Stimulated activated CD4-positive, alpha-beta T cell treated with anti-CD3 and anti-CD28 coated beads, Interleukin-4, amount 100 ng/mL, for 4 hours (primary cell): Measurements from ENCODE around the gene PANX2.

Experiments
- DNase-seq, 2 experiments: peaks; one replicate each; pipeline ENCODE4 v3.0.0-alpha.2; 2020

PANX2 gene

DNA sequence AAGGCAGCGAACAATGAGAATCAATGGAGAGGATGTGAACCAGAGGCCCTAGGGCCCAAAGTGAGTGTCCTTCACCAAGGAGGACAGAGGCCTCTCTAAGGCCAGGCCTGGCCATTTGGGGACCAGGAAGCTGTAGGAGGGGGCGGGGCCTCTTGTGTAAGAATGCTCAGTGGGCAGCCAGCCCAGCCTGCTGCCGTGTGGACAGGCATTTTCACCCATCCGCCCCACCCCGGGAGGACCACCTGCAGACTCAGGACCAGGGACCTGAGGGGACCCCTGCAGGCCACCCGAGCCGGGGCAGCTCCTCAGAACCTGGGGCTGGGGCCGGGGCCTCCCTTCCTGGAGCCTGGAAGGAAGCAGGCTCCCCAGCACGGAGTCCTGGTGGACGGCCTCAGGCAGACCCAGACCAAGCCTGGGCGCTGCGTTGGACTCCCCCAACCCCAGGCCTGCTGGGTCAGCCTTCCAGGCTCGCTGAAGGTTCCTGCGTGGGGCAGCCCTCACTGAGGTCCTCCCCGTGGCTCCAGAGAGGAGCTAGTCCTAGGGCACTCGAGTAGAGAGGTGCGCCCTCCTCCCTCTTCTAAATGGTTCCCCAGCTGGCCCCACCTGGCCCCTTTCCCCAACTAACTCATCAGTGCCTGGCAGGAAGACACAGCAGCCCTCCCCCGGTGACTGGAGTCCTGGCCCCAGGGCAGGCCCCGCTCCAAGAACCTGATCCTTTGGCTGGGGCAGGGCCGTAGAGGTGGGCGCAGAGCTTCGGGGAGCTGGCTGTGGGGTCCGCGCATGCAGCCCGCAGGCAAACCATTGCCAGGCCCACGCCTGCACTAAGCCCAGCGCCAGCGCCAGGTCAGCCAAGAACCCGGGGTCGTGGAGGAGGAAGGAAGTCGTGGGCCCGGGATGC lies 13.7 kb downstream of the PANX2 start:
- DNase-seq: no peak

DNA sequence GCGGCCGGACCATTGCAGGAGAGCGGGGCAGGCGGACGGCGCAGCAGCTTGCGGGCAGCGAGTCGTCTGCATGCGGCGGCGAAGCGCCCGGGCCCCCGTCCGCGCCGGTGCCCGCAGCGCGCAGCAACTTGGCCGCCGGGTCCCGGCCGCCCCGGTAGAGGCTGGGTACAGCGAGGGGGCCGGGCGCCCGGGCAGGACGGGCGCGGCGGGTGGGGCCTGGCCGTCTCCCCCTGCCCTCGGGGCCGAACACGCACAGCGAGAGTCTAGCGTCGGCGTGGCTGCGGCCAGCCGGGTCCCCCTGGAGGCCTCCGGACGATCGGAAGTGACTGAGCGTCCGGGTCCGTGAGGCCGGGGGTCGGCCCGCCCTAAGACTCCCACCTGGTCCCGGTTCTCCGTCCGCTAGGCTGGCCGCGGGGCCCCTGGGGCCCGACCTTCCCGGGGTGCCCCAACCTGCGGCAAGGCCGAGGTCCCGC lies 14.4 kb downstream of the PANX2 start:
- no peak for DNase-seq

DNA sequence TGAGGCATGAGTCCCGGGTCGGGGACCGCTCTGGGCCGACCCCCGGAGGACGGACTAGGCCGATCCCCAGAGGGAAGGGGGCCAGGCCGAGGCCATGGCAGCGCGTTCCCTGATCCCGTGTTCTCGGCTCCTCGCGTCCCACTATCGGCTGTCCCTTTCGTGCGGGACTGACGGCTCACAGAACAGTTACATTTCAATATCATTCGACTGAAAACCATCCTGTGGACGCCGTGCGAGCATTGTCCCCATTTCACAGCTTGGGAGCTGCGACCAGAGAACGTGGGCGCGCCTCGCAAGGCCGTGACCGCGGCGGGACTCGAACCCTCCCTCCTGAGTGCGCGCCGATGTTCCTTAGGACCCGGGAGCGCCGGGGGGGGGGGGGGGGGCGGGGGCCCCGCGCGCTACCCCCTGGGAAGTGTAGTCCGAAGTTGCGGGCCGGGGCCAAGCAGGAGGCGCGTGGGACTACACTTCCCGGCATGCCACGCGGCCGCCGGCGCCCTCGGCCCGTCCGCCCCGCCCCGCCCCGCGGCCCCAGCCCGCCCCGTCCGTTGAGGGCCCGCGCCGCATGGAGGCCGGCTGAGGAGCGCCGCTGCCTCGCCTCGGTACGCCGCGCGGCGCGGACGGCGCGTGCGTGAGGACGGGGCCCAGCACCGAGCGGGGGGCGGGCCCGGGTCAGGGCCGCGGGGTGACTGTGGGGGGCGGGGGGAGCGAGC lies 15.0 kb downstream of the PANX2 start, which contains the start of gene TRABD:
Gene TRABD (plus strand): TSS at position 539 of the 713 bp plus-strand sequence. CDS start 7,148 bp downstream, outside the sequence.
- peak; percentile 87 to 92 for DNase-seq

DNA sequence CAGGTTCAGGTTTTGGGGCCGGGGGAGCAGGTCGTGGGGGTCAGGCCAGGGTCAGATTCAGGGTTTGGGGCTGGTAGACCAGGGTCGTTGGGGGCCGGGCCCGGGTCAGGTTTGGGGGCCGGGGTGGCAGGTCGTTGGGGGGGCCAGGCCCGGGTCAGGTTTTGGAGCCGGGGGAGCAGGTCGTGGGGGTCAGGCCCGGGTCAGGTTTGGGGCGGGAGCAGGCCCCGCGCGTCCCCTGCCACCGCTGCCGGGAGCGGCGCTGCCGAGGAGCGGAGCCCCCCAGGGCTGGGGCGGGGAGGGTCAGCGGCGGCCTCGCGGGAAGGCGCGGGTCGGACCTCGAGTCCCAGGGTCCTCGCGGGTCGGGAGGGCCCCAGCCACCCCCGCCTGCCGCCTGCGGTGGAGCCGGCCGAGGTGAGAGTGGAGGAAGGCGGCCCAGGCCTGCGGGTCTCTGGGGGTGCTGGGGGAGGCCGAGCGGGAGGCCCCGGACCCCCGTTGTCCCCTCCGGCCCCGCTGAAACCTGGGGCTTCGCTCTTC lies 15.7 kb downstream of the PANX2 start:
- no peak for DNase-seq

DNA sequence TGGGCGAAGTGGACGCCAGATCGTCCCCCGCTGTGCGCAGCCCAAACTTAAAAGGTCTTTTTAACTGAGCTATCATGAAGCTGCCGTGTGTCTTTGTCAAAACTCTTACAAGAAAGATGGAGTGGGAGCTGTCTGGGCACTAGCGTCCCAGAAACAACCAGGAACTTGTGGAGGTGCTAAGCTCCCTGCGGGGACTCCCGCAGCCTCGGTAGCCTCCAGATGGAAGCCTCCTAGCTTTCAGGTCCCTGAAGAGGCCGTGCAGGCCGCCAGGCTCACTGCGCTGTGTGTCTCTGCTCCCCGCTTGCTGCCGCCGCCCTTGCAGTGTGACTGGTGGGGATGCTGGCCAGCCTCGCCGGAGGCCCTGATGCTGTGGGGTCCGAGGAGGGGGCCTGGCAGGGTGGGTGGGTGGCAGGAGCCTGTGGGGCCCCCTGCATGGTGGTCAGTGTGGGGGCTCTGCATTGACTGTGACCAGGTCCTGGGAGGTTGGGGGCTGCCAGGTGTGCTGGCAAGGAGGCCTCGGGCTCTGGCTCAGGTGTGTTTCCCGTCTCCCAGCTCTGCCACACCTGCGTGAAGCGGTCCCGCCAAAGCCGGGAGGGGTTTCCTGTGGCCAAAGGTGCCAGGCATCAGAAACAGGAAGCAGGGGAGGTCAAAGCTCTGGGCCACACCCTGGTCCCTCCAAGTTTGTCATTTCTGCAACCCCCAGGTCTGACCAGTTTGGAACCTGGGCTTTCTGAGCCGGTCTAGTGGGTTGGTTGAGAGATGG lies 16.4 kb downstream of the PANX2 start:
- no peak for DNase-seq

DNA sequence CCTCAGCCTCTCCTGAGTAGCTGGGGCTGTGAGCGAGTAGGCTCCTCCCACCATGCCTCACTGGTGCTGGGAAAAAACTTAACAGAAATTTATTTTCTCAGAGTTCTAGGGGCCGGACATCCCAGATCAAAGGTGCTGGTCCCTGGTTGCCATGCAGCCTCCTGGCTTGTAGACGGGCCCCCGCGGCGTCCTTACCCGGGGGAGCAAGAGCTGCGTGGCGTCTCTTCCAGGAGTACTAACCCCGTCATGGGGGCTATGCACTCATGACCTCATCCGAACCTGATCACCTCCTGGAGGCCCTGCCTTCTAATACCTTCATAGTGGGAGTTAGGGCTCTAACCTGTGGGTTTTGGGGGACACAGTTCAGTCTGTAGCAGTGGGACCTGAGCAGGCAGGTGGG lies 17.8 kb downstream of the PANX2 start:
- no peak for DNase-seq

DNA sequence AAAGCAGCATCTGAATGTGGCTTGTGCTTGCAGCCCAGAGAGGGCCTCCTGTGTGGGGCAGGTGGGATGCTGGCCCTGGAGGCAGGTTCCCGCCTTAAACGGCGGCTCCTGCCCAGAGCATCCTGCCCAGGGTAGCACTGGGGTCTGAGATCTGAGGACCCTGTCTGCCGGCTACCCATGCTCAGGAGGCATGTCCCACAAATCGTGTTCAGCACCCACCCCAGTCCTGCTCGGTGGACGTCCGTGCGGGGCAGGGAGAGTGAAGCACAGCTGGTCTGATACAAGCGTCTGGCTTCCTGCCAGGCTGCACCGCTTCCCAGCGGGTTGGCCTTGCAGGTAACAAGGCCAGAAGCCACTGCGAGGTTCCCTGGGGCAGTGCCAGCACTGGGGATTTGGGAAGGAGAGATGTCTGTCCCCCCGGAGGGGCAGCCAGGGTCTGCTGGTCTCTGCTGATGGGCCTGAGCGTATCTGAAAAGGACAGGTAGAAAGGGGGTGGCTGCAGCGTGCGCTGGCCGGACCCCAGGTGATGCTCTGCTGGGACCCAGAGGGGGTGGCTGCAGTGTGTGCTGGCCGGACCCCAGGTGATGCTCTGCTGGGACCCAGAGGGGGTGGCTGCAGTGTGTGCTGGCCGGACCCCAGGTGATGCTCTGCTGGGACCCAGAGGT lies 18.8 kb downstream of the PANX2 start:
- DNase-seq: no peak

DNA sequence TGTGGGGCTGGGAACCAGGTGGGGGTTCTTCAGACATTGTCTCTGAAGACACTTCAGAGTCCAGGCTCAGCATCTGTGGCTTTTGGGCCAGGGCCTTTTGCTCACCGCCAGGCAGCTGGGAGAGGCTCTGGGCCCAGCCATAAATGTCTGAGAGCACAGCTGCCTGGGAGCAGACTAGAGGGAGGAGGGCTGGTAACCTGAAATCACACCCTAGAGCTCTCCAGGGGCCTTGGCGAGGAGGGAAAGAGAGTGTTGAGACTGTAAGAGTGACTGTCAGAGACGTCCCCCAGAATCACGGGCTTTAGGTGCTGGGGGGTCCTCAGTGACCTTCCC lies 19.3 kb downstream of the PANX2 start:
- no peak for DNase-seq

DNA sequence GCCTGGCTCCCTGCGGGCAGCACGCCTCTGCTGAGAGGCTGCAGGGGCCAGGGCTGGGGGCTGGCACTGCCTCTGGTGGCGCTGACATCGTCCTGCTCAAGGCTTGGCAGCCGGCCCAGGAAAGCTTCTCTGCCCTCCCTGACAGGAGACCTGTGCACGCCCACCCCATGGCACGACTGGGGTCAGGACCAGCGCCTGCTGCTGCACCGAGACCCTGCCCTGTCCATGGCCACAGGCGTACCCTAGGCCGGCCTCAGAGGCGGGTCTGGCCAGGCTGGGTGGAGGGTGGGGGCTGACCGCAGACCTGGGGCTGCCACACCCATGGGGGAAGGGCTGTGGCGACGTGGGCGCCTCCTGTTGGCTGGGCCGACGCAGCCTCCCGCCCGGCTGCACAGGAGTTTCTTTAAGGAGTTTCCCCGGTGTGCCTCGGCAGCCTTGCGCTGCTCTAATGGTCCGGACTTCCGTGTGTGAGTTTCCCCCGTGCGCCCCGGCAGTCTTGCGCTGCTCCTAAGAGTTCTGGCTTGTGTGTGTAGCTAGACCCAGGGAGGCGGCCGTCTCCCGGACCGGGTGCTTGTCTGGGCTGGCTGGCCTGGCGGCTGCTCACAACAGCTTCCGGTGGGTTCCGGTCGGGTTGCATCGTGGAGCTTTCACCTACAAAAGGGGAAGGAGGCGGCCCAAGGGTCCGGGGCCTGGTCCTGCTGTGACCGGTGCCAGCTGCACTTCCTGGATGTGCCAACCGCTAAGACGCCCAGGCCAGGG lies 19.8 kb downstream of the PANX2 start:
- DNase-seq: peak; percentile 69 to 72

DNA sequence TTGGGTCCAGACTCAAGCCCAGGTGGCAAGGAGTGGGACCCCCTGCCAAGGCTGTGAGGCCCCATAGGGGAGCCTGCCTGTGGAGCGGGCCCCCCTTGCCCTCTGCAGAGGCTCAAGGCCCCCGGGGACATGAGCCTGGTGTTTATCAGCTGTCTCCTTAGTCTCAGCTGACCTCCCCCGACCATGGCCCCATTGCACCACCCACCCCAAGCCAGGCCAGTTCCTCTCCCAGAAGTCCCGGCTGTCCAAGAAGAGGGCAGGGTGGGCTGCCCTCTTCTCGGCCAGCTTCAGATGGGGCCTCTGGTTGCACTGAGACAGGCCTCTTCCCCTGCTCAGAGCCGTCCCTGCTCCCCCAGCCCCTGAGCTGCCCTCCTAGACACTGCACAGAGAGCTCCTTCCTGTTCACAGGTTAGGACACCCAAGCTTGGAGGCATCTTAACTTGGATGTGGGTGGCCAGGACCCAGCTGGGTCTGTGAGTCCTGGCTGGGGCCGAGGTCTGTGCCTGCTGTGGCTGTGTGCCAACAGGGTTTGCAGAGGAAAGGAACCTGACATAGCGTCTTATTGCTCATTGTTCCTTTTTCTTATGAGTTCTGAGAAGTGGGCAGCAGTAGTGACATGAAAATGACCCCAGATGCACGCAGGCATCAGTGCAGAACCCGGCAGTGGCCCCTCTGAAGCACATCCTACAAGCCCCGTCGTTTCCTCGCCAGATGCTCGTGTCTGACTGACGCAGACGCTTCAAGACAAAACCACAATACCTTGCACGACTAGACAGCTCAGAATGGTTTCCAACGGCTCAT lies 20.6 kb downstream of the PANX2 start:
- DNase-seq: peak; percentile 52 to 74

DNA sequence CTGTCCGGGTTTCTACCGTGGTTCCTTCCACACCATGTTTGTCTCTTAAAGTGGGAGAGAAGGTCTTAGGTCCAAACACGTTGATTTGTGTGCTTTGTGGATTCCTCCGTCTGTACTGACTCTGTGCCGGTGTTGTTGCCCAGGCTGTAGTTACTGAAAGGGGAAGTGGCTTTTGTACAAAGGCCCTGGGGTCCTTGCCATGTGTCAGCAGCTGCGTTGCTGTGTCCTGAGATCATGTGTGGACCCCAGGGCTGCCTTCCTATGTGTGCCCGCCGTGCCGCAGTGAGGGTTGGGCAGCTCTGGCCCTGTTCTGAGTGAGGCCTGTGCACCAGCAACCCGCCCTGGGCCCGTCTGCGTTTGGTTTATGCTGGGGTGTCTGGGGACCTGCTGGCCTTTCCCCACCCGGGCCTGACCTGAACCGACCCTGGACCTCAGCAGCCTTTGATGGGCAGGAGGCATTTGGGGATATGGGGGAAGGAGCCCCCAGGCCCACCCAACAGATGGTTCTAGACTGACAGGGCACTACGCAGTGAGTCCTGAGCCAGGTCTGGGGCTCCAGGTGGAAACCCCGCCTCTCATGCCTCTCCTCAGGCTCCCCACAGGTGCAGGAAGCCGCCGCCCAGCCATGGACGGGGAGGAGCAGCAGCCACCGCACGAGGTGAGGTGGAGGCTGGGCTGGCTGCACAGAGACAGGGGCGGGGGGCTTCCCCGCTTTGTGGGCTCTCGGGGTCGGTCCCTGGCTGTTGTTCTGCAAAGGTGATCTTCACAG lies 22.1 kb downstream of the PANX2 start:
- DNase-seq: peak in 1 of 2 experiments; percentile 40

DNA sequence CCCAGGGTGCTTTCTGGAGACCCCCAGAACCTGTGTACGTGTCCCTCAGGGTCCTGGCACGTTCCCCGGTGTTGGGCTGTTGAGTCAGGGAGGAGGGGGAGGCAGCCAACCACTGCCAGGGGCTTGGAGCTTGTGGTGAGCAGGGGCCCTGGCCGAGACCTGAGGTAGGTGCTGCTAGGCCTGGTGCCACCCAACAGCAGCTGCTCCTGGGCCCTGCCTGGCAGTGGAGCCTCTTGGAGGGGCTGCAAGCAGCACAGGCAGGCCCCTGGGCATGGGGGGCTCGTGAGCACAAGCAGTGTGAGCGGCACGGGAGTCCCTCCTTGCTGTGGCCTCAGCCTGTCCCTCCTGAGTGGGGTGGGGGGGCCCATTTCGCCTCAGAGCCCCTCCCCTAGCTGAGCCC lies 23.1 kb downstream of the PANX2 start:
- no peak for DNase-seq

DNA sequence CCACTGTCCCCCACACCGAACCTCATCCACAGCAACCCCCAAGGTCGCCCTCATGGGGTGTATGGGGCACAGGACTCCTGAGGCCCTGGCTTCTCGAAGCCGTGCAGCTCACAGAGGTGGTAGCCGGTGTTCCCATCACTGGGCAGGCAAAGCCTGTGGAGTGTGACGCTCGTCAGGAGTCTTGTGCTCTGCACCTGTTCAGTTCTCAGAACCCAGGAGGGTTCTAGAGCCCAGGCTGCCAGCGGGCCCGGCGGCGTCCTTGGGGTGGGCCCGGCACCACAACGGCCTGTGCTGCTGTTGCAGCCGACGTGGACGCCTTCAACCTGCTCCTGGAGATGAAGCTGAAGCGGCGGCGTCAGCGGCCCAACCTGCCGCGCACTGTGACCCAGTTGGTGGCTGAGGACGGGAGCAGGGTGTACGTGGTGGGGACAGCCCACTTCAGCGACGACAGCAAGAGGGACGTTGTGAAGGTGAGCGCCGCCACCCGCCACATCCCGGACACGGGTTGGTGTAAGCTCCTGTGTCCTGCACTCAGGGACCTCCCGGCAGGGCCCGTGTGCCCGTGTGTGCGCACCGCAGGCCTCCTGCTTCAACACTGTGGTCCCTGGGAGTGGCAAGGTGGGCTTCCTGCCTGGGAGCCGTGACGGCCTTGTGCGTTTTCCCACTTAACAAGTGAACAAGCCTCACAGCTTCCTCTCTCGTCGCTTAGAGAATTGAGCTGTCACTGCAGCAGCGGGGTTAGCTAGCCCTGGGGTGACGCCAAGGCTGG lies 23.7 kb downstream of the PANX2 start:
- DNase-seq: no peak

DNA sequence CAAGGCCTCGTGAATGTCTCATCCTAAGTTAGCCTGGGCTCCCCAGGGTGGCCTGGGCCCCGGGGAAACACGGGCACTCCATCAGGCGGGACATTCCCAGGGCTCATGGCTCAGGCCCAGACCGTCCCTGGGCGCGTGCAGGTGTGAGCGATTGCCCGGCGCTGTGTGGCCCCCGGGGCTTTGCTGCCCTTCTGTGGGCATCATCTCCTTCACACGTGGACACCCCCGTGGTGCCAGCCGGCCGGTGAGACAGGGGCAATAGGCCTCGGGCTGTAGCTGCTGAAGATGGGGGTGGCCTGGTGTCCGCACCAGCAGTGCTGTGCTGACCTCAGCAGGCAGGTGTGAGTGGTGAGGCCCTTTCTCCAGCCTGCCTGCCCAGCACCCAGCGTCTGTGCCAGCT lies 25.7 kb downstream of the PANX2 start:
- DNase-seq: no peak

DNA sequence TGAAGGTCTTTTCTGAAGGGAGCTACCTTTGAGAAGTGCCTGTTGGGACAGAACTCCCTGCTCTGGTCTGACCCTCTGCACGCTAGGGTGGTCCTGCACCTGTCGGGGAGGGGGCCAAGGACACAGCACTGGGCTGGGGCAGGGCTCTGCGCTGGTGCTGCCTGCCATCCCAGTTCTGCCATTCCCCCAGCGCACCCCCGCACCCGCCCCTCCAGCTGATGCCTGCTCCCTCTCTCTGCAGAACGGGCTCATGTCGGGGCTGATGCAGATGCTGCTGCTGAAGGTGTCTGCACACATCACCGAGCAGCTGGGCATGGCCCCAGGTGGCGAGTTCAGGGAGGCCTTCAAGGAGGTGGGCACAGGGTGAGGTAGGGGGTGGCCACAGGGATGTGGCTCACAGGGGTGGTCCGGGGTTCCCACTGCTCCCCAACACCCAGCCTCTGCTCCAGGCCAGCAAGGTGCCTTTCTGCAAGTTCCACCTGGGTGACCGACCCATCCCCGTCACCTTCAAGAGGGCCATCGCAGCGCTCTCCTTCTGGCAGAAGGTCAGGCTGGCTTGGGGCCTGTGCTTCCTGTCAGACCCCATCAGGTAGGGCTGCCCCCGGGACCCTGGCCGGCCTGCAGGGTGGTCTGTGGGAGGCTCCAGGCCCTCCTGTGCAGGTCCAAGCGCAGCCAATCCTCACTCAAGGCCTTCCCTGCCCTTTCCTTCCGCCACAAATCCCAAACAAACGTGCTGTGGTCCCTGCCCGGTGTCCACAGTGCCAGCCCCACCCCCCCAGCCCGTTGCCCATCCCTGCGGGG lies 26.7 kb downstream of the PANX2 start:
- no peak for DNase-seq

DNA sequence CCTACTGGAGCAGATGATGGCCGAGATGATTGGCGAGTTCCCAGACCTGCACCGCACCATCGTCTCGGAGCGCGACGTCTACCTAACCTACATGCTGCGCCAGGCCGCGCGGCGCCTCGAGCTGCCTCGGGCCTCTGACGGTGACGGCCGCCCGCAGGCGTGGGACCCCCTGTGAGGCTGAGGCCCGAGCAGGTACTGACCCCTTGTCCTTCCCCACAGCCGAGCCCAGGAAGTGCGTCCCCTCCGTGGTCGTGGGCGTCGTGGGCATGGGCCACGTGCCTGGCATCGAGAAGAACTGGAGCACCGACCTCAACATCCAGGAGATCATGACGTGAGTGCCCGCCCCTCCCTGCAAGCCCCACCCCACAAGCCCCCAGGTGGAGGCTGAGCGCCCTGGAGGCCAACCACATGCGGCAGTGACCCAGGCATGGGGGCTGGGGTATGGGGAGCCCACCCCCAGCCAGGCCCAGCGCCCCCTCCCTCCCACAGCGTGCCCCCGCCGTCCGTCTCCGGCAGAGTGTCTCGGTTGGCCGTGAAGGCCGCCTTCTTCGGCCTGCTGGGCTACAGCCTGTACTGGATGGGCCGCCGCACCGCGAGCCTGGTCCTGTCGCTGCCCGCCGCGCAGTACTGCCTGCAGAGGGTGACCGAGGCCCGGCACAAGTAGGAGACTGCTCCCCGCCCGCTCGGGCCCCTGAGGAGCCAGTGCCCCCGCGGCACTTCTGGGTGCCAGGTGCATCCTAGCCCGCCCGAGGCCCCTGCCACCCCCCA lies 27.5 kb downstream of the PANX2 start:
- no peak for DNase-seq

DNA sequence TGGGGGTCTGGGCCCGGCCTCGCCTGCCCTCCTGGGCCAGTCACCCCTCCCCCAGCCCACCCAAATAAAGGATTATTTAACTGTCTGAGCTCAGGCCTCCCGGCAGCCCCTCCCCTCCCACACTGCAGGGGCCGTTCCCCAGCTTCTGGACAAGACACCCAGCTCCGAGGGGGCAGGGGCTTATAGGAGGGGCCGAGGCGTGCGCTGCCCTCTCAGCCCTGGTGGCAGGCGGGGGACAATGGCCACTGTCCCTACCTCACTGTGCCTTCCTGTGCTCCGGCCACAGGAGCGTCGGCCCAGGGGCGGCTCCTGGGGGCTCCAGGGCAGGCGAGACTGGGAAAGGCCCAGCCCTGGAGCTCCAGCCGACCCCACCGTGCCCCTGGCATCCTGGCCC lies 28.1 kb downstream of the PANX2 start:
- DNase-seq: no peak
